ENCODE results near the gene KRT79.
A peak's percentile ranks its signal among the peaks of the same experiment; 100 is the strongest.

KRT79 gene

GRCh38 chr12:52789637-52790426 is 44.3 kb downstream of the KRT79 start:
- peak; percentile 59 for DNase-seq (ENCODE audit: low spot score)

- no peak for DNase-seq (ENCODE audit: low spot score)
These were observed 45.1 kb downstream of the KRT79 start for GRCh38 chr12:52788876-52789636.

- DNase-seq (ENCODE audit: low spot score) = no peak
These were observed 45.8 kb downstream of the KRT79 start for GRCh38 chr12:52788192-52788875.

GRCh38 chr12:52787324-52788191 is 46.6 kb downstream of the KRT79 start:
- DNase-seq (ENCODE audit: low spot score) = peak; percentile 41

- DNase-seq (ENCODE audit: low spot score) = no peak
These were observed 49.2 kb downstream of the KRT79 start for GRCh38 chr12:52784909-52785308.

- no peak for DNase-seq (ENCODE audit: low spot score)
These were observed 50.4 kb downstream of the KRT79 start for GRCh38 chr12:52783563-52784316.

GRCh38 chr12:52782502-52782901 is 51.6 kb downstream of the KRT79 start:
- DNase-seq (ENCODE audit: low spot score) = no peak

GRCh38 chr12:52781399-52782082 is 52.6 kb downstream of the KRT79 start:
- no peak for DNase-seq (ENCODE audit: low spot score)

- DNase-seq (ENCODE audit: low spot score) = no peak
These were observed 54.2 kb downstream of the KRT79 start for GRCh38 chr12:52779914-52780313.

GRCh38 chr12:52778833-52779232 is 55.3 kb downstream of the KRT79 start:
- DNase-seq (ENCODE audit: low spot score) = no peak

GRCh38 chr12:52777566-52777965 is 56.5 kb downstream of the KRT79 start:
- no peak for DNase-seq (ENCODE audit: low spot score)

GRCh38 chr12:52776913-52777395 is 57.2 kb downstream of the KRT79 start, which contains the start of gene KRT76:
TSS of gene KRT76 (minus strand) at chr12:52777345. CDS start at chr12:52777291, 54 bp downstream.
- DNase-seq (ENCODE audit: low spot score) = no peak

- no peak for DNase-seq (ENCODE audit: low spot score)
These were observed 57.7 kb downstream of the KRT79 start for GRCh38 chr12:52776435-52776834.

- no peak for DNase-seq (ENCODE audit: low spot score)
These were observed 59.4 kb downstream of the KRT79 start for GRCh38 chr12:52774629-52775250.

- no peak for DNase-seq (ENCODE audit: low spot score)
These were observed 61.3 kb downstream of the KRT79 start for GRCh38 chr12:52772772-52773171.

GRCh38 chr12:52772188-52772587 is 61.9 kb downstream of the KRT79 start:
- DNase-seq (ENCODE audit: low spot score) = no peak

- no peak for DNase-seq (ENCODE audit: low spot score)
These were observed 62.6 kb downstream of the KRT79 start for GRCh38 chr12:52771505-52771904.
